ENCODE results near the gene FNDC10.
A peak's percentile ranks its signal among the peaks of the same experiment; 100 is the strongest.
"Not testable (repeated sequence)": the region's sequence is repeated elsewhere in the genome, so short reads cannot be mapped to it uniquely, and the experiment has no call there.

Gene FNDC10

DNA sequence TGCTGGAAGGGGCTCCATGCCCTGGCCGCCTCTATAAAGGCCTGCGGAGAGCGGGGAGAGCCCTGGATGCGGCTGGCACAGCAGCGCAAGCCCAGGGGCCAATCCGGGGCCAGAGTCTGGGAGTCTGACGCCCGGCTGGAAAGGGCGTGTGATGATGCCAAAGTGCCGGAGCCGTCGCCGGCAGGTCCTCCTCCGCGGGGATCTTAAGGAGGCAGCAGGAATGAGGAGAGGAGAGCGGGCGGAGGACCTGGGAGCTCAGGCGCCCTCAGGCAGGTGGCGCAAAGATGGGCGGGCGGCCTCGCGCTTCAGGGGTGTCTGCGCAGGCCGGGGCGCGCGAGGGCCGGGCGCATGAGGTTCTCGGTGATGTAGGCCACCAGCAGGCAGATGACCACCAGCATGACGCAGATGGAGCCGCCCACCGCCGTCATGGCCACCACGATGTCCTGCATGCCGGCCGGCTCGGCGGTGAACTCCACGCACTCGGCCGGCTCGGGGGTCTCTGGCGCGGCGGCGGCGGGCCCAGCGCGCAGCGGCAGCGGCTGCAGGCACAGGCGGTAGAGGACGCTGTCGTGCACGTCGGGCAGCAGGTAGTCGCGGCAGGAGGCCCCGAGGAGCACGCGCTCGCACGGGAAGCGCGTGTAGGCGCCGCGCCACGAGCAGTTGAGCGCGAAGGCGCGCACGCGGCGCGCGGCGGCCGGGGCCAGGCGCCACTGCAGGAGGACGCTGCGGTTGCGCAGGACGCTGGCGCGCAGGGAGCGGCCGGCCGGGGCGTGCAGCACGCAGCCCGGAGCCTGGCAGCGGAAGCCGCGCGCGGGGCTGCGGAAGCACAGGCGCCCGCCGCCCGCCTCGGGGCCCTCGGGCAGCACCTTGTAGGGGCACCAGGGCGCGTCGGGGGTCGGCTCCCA lies 653 bp downstream of the FNDC10 start:
- peak; percentile 29 for DNase-seq (ENCODE audit: low read depth)

GRCh38 chr1:1598720-1599029 lies 1.3 kb downstream of the FNDC10 start:
- DNase-seq (ENCODE audit: low read depth), result no peak

GRCh38 chr1:1598051-1598719 lies 1.8 kb downstream of the FNDC10 start:
- DNase-seq (ENCODE audit: low read depth), result no peak

- DNase-seq (ENCODE audit: low read depth), result no peak
Observed at GRCh38 chr1:1597275-1597930, 2.5 kb downstream of the FNDC10 start.

DNA sequence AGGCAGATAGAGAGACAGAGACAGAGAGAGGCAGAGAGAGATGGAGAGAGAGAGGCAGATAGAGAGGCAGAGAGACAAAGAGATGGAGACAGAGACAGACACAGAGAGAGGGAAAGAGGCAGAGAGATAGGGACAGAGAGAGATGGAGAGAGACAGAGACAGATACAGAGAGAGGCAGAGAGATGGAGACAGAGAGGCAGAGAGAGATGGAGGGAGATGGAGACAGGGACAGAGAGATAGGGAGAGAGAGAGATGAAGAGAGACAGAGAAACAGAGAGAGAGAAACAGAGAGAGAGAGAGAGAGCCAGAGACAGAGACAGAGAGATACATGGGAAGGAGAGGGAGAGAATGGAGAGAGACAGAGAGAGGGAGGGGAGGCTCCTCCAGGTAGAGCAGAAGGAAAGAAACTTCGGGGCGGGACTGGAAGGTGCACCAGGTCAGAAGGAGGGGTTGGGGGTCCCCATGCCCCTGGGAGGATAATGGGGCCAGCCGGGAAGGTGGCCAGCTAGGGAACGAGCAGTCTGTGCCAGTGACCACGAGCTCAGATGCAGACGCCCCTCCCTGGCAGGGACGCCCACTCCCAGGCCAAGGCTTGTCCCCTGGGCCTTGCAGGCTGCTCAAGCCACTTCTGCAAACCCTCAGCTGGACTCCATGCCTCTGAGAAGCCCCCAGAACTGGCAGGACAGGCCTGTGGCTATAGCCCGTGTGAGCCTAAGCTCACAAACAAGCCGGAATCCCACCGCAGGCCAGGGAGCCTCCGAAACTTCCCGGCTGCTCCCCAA lies 3.3 kb downstream of the FNDC10 start:
- DNase-seq (ENCODE audit: low read depth), result no peak

- not testable (repeated sequence) for DNase-seq (ENCODE audit: low read depth)
Observed at GRCh38 chr1:1595341-1595740, 4.6 kb downstream of the FNDC10 start.

DNA sequence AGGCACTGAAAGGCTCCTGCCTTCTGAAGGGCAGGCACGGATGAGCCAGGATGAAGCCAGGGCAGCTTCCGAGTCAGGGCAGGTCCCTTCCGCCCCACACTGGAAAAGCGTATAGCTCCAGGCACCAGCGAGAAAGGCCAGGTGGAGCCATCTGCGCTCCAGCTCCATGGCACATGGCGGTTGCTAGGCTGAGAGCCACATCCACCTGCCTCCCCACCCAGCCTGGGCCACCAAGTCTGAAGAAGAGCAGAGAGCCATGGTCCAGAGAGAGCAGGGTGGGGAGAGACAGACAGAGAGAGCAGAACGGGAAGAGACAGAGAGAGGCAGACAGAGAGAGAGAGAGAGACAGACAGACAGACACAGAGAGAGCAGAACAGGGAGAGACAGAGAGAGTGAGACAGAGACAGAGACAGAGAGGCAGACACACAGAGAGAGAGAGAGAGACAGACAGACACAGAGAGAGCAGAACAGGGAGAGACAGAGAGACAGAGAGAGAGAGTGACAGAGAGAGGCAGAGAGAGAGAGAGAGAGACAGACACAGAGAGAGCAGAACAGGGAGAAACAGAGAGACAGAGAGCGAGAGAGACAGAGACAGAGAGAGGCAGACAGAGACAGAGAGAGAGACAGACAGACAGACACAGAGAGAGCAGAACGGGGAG lies 5.2 kb downstream of the FNDC10 start:
- no peak for DNase-seq (ENCODE audit: low read depth)

DNA sequence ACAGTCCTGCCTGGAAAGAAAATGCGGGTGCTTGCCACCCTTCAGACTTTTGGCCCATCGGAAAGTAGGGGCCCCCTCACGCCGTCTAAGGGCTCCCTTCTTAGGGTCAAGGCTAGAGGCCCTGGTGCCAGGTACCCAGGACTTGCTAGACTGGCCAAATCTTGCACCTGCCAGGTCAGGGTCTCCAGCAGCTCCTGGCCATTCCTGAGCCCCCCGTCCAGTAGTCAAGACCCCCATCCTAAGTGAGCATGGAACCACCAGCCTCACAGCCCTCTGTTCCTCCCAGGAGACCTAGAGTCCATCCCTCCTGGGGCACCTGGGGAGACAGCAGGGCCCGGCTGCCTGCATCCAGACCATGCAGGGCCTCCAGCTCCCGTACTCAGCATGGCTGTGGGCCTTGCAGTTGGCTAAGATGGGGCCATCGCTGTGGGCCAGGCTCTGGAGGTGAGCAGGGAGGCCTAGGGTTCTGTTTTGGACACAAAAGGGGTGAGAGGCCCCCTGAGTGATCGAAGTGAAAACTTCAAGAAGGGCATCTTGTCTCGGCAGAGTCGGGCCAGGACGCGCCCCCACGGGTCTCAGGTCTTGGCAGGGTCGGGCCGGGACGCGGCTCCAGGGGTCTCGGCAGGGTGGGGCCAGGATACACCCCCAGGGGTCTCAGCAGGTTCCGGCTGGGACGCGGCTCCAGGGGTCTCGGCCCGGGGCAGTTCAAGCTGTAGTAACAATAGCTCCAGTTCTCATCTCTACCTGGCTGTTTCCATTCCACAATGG lies 5.9 kb downstream of the FNDC10 start:
- no peak for DNase-seq (ENCODE audit: low read depth)

DNA sequence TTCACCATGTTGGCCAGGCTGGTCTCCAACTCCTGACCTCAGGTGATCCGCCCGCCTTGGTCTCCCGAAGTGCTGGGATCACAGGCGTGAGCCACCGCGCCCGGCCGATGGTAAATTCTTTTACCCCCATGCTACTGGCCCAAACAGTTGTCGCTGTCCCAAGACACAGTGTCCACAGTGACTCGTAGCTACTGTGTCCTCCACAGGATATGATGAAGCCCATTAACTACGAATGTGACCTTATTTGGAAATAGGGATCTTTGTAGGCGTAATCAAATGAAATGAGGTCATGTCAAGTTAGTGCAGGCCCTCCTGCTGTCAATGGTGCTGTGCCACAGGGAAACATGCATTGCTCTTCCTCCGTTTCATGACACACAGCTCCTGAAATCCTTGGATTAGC lies 8.5 kb downstream of the FNDC10 start:
- DNase-seq (ENCODE audit: low read depth), result no peak

- DNase-seq (ENCODE audit: low read depth), result no peak
Observed at GRCh38 chr1:1583347-1584010, 16.5 kb downstream of the FNDC10 start.

GRCh38 chr1:1582585-1583346 lies 17.2 kb downstream of the FNDC10 start:
- no peak for DNase-seq (ENCODE audit: low read depth)

DNA sequence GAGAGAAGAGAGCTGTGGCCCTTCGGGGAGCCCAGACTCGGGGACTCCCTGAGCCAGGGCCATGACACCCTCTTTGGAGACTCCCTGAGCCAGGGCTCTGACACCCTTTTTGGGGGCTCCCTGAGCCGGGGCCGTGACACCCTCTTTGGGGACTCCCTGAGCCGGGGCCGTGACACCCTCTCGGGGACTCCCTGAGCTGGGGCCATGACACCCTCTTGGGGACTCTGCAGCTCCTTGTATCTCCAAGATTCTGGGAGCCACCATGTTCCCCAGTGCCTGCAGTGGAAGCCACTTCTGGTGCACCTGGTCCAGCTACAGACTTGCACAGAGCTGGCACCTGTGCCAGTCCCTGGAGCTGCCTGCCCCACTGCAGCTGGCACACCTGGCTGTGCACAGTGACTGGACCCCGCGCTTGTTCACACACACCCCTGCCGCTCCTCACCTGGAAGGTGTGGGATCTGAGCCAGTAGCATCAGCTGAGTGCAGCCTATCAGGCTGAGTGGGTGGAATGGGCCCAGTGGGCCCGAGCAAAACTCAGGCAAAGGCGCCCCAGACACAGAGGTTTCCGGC lies 21.5 kb downstream of the FNDC10 start:
- no peak for DNase-seq (ENCODE audit: low read depth)

DNA sequence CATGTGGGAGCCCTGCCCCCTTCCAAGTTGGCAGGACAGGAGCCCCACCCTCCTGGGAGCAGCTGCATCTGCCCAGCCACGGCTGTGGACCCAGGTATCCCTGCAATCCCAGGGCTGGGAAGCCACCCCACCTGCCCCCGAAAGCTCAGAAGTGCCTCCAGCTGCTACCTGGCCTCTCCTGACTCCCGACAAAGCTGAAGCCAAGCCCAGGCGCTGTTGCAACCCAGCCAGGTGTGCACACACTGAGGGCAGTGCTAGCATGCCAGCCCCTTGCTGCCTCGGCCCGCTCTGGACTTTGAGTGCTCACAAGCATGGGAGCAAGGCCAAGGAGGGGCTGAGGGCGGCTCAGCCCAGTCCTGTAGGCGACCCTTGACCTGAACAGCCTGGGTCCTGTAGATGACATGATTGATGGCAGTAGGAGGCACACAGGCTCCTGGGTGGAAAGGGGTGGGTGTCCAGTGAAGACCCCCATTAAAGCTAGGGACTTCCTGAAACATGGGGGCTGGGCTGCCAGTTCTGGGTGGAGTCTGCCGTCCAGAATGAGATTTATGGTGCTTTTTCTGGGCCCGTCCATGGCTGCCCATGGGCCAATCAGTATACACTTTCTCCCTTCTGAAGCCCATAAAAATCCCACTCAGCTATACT lies 22.4 kb downstream of the FNDC10 start:
- DNase-seq (ENCODE audit: low read depth), result no peak

GRCh38 chr1:1574721-1575537 lies 25.0 kb downstream of the FNDC10 start, which contains the start of gene SSU72:
Gene SSU72 (minus strand): TSS chr1:1574863. CDS start chr1:1574557, 306 bp downstream.
- peak; percentile 92 for DNase-seq (ENCODE audit: low read depth)

DNA sequence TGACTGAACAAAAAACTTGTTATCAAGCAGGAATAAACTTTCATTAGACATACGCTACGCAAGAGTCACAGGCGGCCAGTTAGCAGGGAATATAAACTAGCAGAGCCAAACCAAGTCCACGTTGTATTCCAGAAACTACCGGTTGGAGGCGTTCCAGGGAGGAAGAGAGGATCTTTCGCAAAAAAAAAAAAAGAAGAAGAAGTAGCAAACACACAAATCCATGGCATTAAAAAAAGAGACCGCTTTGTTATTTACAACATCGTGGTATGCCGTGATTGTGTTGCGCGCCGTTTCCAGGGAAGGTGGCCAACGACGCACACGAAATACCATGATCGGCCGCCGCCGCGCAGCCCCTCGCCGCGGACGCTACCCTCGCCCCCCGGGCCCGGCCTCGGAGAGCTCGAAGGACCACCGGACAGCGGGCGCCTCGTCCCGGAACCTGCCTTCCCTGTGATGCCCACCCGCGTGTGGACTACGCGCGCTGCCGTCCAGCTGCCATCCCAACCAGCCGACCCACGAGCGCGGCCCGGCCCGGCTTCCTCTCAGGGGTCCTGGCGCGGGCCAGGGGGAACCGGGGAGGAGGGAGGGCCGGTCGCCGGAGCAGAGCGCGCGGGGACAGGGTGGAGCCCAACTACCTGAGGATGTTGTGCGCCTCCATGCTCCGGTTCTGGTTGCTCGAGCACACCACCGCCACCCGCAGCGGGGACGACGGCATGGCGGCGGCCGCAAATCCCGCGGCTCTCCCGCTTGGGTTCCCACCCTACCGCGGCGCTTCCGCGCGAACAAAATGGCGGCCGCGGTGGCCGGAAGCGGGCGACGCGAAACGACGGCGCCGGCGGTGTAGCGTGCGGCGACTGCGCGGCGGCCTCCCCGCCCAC lies 25.9 kb downstream of the FNDC10 start:
- peak; percentile 62 for DNase-seq (ENCODE audit: low read depth)

DNA sequence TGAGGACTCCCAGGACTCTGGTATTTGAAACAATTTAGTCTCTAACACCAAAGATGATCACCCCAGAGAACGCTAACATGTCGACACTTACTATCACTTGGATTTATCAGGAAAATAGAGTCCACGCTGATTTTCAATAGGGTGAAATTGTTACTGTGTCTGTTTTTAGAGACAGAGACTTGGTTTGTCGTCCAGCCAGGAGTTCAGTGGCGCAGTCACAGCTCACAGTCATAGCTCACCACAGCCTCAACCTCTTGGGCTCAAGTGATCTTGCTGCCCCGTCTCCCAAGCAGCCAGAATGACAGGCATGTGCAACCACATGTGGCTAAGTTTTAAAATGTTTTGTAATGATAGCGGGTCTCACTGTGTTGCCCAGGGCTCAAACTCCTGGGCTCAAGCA lies 30.6 kb downstream of the FNDC10 start:
- DNase-seq (ENCODE audit: low read depth), result no peak

DNA sequence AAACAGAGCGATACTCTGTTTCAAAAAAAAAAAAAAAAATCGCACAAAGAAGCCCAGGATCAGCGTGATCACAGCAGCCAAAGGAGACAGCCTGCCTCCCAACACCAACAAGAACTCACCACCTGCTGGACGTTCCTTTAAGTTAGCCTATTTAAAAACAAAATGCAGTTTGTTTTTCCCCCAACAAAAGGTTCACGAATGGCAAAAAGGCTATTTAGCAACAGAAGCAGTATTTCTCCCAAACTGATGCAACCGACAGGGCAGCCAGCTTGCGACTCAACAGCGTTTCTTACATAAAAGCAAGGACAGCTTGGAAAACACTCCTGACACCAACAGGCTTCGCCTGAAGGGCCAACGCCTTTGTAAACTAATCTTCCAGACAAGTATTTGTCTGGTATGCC lies 32.0 kb downstream of the FNDC10 start:
- DNase-seq (ENCODE audit: low read depth), result no peak

Measured in fibroblast of gingiva (primary cell).